Amniotic epithelial cell (primary cell): ENCODE results near the gene ATG9A.
A peak's percentile ranks its signal among the peaks of the same experiment; 100 is the strongest.
"Not testable (repeated sequence)": the region's sequence is repeated elsewhere in the genome, so short reads cannot be mapped to it uniquely, and the experiment has no call there.

ENCODE experiments used
- DNase-seq: peaks from one replicate; pipeline ENCODE4 v3.0.0-alpha.2; 2010; ENCODE audit warnings: low read depth

ATG9A gene

DNA sequence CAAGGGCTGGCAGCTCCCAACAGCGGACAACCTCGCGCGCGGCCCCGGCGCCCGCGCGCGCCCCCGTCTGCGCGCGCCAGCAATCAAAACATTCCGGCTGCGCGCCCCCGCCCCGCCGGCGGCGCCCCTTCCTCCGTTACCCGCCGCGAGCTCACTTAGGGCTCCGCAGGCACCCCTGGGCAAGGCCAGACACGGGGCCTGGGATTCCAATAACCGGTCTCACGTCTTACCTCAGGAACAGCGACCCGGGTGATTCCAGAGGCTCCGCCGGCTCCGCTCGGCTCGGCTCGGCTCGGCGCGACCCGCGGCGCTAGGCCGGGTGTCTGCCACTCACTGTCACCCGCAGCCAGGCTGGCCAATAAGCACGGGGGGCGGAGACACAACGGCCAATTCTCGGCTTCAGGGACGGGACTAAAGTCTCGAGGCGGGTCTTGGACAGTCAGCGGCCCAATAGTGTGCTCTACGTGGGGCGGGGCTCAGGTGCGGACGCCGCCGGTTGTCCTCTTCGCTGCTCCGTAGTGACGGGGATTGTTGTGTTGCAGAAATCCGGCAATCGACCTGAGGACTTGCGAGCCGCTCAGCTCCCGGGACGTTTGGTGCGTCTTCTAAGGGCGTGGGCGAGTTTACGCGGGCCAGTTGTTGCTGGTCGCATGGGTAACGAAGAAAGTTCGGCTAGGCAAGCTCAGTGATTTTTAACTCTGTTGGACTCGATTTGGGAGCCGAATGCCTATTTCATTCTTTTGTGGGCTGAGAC lies at the start of gene ATG9A, which contains the start of gene ANKZF1:
TSS of gene ATG9A (minus strand) at position 332 of the 754 bp plus-strand sequence. CDS start 1,612 bp downstream, outside the sequence.
TSS of gene ANKZF1 (plus strand) at position 502 of the 754 bp plus-strand sequence. CDS start 452 bp downstream, outside the sequence.
- peak; percentile 99 for DNase-seq

- DNase-seq = no peak
Measured at GRCh38 chr2:219278655-219279150, 49.3 kb upstream of the ATG9A start.

- DNase-seq = peak; percentile 61
Measured at GRCh38 chr2:219277703-219278654, 48.5 kb upstream of the ATG9A start.

DNA sequence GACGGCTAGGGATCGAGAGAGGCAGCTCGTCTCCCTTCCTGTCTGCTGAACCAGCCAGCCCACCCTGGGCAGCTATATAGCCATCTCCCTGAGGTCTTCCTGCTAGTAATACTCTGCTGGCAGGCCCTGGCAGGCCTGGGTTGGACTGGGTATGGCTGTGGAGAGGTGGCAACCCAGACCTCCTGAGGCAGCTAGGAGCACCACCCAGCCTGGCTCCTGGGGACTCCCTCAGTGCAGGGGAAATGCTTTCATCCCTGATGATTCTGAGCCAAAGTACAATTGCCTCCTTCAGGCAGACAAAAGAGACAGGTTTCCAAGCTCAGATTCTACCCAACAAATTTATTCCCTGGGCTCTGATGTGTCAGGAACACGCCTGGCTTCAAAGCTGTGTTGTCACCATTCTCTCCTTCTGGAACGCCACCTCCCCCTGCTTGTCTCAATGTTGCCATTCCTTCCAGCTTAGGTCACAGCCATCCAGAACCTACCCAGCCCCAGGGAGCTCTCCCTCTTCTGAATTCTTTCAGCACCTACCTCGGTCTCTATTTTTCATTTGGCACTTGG lies 45.0 kb upstream of the ATG9A start:
- peak; percentile 65 for DNase-seq

- no peak for DNase-seq
Measured at GRCh38 chr2:219273937-219274336, 44.5 kb upstream of the ATG9A start.

- DNase-seq = peak; percentile 71
Measured at GRCh38 chr2:219272995-219273394, 43.6 kb upstream of the ATG9A start.

DNA sequence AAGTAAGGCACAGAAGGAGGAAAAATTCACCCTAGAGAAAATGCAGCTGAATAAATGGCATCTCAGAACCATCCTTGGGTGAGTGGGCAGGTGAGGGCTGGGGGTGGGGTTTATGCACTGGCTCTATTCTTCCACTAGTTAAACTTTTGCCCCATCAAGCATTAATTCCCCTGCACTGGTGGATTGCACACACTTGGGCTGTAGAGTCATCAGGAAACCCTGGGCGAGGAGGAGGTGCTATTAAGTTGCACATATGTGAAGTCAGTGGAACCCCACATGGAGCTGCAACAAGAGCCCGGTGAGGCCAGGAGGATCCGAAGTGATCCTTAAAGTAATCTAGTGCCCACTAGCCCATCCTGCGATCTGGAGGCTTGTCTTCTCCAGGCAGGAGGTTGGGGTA lies 42.9 kb upstream of the ATG9A start:
- peak; percentile 27 for DNase-seq

DNA sequence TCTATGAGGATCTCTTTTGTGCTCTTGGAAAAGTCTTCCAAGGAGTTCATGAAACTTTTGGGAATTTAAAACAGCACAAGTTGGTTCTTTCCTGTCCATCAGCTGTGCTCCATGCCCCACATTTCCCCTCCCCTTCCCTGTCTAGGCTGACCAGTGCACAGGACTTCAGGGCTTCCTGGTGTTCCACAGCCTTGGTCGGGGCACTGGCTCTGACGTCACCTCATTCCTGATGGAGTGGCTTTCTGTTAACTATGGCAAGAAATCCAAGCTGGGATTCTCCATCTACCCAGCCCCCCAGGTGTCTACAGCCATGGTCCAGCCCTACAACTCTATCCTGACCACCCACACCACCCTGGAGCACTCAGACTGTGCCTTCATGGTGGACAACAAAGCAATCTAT lies 41.6 kb upstream of the ATG9A start:
- DNase-seq = no peak

- DNase-seq = no peak
Measured at GRCh38 chr2:219270055-219270372, 40.6 kb upstream of the ATG9A start.

GRCh38 chr2:219269362-219270054 lies 40.1 kb upstream of the ATG9A start:
- DNase-seq = no peak

DNA sequence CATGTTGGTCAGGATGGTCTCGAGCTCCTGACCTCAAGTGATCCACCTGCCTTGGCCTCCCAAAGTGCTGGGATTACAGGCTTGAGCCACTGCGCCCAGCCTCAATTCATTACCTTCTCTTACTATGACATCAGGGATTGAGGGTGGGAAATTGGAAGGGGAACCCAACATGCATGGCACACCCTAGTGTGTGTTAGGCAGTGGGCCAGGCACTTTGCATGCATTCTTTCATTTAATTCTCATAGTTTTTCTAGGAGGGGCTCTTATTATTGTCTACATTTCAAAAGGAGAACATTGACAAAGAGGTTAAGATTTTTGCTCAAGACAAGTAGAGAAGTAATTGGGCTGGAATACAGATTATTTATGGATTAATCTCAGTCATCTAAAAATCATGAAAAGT lies 38.9 kb upstream of the ATG9A start:
- no peak for DNase-seq

DNA sequence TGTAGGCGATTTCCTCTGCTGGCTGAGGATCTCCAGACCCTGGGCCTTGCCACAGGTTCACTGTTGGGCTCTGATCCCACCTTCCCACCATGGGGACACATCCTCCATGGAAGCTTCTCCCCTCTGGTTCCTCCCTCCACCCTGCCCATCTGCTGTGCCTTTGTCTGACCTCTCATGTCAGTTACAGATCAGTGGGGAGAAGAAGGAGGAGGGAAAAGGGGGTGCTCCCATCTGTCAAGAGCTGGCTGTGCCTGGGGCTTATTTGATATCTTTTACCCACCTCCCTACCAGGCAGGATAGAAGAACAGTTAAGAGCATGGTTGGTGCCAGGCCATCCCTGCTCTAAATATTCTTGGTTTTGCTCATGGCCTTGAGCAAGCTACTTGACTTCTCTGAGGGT lies 37.5 kb upstream of the ATG9A start:
- no peak for DNase-seq

DNA sequence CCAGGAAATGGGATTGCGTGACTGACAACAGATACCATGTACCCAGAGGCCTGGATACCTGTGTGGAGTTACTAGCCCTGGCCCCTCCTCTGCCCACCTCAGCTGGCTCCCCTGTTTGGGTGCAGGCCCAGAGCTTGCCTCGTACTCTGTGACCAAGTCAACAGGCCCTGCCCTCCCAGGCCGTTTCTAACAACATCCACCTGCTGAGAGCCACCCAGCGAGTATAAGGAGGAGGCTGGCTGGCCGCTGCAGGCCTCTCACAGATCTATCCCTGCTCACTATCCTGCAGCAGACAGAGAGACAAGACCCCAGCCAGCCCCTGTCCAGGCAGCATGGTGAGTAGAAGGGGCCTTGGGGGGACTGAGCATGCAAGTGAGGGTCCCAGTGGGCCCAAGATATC lies 36.8 kb upstream of the ATG9A start:
- no peak for DNase-seq

DNA sequence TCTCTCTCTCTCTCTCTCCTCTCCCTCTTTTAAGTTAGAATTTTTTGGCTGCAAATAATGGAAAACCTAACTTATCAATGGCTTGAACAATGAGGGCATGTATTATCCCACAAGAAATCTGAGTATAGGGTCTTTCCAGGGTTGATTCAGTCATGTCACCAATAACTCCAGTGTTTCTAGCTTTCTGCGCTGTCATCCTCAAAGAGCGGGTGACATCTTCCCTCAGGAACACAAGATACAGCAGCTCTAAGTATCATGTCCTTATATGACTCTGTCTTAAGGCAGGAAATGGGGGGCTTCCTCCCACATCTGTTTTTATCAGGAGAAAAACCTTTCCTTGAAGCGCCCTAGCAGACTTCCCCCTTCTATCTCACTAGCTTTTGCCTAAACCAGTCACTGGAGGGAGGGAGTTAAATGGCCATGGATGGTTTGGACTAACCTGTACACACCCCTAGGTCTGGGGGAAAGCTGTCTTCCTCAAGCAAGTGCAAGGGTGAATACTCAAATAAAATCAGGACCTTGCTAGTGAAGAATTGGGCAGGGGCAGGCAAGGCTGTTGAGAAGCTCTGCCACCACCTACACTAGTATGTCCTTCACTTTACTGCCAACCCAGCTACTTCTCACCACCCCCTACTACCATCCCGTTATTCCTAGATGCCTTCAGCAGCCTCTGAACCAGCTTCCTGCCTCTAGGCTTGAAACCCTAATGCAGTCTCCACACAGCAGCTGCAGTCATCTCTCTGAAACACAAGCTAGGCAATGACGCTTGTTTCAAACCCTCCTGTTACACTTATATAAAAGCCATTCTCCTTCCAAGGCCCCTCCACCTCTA lies 31.8 kb upstream of the ATG9A start:
- no peak for DNase-seq

DNA sequence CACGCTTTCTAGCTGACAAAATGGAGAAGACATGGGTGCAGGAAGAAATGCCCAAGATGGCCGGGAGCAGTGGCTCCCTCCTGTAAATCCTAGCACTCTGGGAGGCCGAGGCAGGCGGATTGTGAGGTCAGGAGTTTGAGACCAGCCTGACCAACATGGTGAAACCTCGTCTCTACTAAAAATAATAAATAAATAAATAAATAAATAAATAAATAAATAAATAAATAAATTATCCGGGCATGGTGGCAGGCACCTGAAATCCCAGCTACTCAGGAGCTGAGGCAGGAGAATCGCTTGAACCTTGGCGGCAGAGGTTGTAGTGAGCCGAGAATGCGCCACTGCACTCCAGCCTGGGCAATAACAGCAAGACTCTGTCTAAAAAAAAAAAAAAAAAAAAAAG lies 29.5 kb upstream of the ATG9A start:
- DNase-seq = not testable (repeated sequence)

GRCh38 chr2:219254590-219255201 lies 25.3 kb upstream of the ATG9A start:
- DNase-seq = peak; percentile 55

DNA sequence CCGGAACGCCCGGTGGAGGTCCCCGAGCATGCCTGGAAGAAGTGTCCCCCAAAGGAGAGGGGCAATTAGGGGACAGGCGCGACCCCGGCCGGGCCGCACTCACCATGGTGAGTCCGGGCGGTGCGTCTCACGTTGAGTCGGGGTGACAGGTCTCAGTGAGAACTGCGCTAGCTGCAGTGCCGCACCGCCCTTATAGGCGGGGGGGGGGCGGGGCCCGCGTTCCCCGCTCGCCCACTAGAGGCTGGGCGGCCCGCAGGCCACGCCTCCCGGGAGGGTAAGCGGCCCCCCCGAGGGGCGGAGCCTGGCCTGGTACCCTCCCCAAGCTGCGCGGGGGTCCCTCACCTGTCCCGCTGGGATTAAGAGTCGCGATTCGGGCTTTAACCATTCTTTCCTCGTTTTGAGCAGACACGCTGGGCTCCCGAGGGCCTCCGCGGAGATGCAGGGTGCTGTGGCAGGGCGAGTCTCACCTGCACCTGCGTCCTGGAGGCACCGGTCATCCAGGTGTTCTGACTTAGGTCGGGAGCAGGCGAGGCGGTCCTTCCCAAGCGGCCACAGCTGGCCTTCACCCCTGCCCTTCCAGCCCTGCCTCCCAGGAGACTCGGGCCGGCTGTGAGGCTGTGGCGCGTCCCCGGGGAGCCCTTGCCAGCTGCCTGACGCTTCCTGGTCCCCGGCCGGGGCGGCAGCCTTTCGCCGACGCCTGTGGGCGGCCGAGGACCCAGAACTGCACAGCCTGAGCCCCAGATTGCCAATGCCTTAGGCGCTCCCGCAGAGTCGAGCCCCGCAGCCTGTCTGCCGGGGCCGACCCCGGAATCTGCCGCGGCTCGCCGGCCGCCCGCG lies 24.5 kb upstream of the ATG9A start, which contains the start of gene TUBA4A:
TSS of gene TUBA4A (minus strand) at position 166 of the 837 bp plus-strand sequence. CDS start at position 106, 60 bp downstream.
- DNase-seq = peak; percentile 28

DNA sequence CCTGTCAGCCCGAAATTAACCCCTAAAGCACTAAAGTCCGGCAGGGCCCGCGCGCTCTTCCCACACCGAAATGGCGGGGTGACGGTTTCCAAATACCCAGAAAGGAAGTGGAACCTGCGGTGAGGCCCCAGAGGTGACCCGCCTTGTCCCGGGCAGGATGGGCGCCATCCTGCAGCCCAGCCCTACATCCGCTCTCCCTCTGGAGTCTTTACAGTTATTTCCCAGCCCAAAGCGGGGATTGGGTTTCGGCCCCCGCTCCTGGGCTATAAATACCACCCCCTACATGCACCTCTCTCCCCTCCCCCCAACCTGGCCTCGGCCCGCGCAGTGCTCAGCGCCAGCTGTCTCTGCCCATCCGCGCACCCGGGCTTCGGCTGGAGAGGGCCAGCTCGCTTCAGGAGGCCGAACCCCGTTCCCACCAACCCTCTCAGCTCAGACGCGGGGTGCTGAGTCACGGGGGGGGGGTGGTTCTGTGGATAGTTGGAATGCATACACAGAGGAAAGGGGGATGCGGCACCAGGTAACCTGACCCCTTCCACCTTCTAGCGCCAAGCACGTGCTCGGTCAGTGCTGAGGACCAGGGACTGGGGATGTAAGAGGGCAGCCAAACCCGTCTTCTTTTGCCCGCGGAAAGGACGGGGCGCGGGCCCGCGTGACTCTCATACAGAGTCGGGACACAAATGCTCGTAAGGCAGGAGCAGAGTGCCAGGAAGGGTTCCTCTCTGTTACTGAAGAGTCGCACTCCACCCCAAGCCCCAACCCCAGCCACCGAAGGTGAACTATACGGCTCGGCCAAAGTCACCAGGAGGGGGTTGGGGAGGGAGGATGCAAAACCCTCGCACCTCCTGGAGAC lies 23.7 kb upstream of the ATG9A start, which contains the start of gene TUBA4B:
TSS of gene TUBA4B (plus strand) at position 344 of the 853 bp plus-strand sequence. CDS start at position 509, 165 bp downstream.
- peak; percentile 40 for DNase-seq
